H1 (cell line): ENCODE results near the gene THAP4. TPM values are rescaled to one million over a fixed set of nuclear protein-coding genes. Genes with fewer than 3 reads are reported as not detected.

Experiments
- BCL11A ChIP-seq, 2 experiments: IDR thresholded peaks; one replicate each; pipeline ENCODE4 v1.6.1; 2011; ENCODE audit warnings: low read depth in 2 of 2, low read length in 2 of 2, mild to moderate bottlenecking in 2 of 2
- CBX8 ChIP-seq: fragments of 300-800, 300-1000 bp; sonication (generic); IDR thresholded peaks from 2 replicates; pipeline ENCODE4 v1.7.1; 2016; ENCODE audit warnings: low read depth, low read length, borderline replicate concordance
- CHD1 ChIP-seq: IDR thresholded peaks from 2 replicates; pipeline ENCODE4 v1.6.1; 2012; ENCODE audit warnings: low read depth, low read length, improper control_type of control experiment
- EZH2 ChIP-seq: fragments of 200-600 bp; sonication (generic); IDR thresholded peaks from 2 replicates; pipeline ENCODE4 v1.7.1; 2012; ENCODE audit warnings: low read depth, mild to moderate bottlenecking, moderate library complexity, low read length, inconsistent platforms; ENCODE audit not compliant: severe bottlenecking
- FOSL1 ChIP-seq: IDR thresholded peaks from 2 replicates; pipeline ENCODE4 v1.6.1; 2011; ENCODE audit warnings: mild to moderate bottlenecking, low read depth, low read length, moderate library complexity; ENCODE audit not compliant: insufficient read depth
- KDM5A ChIP-seq: fragments of 200-600 bp; IDR thresholded peaks from 2 replicates; pipeline ENCODE4 v1.7.1; 2012; ENCODE audit warnings: mild to moderate bottlenecking, low read length, inconsistent platforms, mixed read lengths
- NRF1 ChIP-seq: IDR thresholded peaks from 2 replicates; pipeline ENCODE4 v1.6.1; 2011; ENCODE audit warnings: mild to moderate bottlenecking, low read depth, low read length, improper control_type of control experiment
- RAD21 ChIP-seq, 2 experiments: IDR thresholded peaks in 1 of 2; conservative IDR thresholded peaks in 1 of 2; 2 replicates each; pipeline ENCODE4 v1.6.1; 2011; ENCODE audit warnings: low read depth in 2 of 2, low read length in 2 of 2, improper control_type of control experiment in 1 of 2, inconsistent platforms in 1 of 2, mild to moderate bottlenecking in 1 of 2, moderate library complexity in 1 of 2
- TBP ChIP-seq: IDR thresholded peaks from 2 replicates; pipeline ENCODE4 v1.6.1; 2011; ENCODE audit warnings: low read depth, low read length, improper control_type of control experiment
- polyA plus RNA-seq, 7 experiments: library from polyadenylated mRNA; depleted of rRNA in 3 of 7; stranded (reverse) in 5 of 7; unstranded in 2 of 7; fragments of >200 nt in 5 of 7; fragments of 200-250 nt in 2 of 7; gene quantifications; 1 replicate in 5 of 7; 2 replicates in 1 of 7; 4 replicates in 1 of 7; pipeline versions ENCODE4 v1.2.1 to v1.2.3, GENCODE V29; 2011 to 2013; ENCODE audit warnings: missing spikeins in 2 of 7, mixed read lengths in 2 of 7
- total RNA-seq: library from RNA; stranded (reverse); fragmentation: NEBNext Ultra II Directional; extraction: Animal tissue kit (Norgen Biotek cat#: 25700); gene quantifications from 2 replicates; pipeline ENCODE4 v1.2.1, GENCODE V29; 2021
- TF ChIP-seq, protein P1 (sequence below): fragments of 300-600 bp; sonication (generic); IDR thresholded peaks from 2 replicates; pipeline ENCODE4 v1.7.1; 2012; ENCODE audit warnings: low read length, moderate library complexity, mild to moderate bottlenecking, inconsistent platforms; ENCODE audit not compliant: insufficient replicate concordance

Gene THAP4
- total and polyA plus RNA-seq, 2 of the 8 experiments (the other 6 are each of a cell fraction or from before 2014, with no cell fraction given), result 78.9 to 83.6 TPM

DNA sequence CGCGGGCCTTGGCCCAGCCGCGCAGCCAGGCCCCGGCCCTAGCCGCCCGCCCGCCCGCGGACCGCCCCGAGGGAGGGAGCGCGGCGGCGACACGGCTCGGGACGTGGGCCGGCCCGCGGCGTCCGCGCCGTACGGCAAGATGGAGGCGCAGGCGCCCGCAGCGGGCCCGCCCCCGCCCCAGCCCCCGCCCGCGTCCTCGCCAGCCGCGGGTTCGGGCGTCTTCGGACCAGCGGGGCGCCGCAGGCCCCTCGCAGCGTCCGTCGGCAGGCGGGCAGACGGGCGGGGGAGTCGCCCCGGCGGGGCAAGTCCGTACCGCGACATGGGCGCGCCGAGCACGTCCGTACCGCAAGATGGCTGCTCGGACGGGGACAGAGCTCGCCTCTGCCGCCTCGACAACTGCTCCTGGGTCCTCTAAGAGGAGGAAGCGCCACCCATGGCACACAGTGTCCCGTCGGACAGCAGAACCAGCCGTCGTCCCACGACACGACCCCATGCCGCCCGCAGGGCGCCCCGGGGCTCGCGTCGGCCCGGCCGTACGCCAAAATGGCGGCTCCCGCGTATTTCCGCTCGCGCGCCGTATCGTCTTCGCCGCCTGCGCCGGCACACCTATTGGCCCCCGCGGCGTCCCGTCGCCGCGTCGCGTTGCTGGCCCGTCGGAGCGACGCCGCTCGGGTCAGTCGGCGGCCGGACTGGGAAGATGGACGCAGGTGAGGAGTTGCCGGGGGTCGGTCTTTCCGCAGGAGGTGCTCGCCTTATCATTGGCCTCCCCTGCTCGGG is at the start of gene THAP4, which contains the start of gene ATG4B (continued):
- TF ChIP-seq, protein P1, sequence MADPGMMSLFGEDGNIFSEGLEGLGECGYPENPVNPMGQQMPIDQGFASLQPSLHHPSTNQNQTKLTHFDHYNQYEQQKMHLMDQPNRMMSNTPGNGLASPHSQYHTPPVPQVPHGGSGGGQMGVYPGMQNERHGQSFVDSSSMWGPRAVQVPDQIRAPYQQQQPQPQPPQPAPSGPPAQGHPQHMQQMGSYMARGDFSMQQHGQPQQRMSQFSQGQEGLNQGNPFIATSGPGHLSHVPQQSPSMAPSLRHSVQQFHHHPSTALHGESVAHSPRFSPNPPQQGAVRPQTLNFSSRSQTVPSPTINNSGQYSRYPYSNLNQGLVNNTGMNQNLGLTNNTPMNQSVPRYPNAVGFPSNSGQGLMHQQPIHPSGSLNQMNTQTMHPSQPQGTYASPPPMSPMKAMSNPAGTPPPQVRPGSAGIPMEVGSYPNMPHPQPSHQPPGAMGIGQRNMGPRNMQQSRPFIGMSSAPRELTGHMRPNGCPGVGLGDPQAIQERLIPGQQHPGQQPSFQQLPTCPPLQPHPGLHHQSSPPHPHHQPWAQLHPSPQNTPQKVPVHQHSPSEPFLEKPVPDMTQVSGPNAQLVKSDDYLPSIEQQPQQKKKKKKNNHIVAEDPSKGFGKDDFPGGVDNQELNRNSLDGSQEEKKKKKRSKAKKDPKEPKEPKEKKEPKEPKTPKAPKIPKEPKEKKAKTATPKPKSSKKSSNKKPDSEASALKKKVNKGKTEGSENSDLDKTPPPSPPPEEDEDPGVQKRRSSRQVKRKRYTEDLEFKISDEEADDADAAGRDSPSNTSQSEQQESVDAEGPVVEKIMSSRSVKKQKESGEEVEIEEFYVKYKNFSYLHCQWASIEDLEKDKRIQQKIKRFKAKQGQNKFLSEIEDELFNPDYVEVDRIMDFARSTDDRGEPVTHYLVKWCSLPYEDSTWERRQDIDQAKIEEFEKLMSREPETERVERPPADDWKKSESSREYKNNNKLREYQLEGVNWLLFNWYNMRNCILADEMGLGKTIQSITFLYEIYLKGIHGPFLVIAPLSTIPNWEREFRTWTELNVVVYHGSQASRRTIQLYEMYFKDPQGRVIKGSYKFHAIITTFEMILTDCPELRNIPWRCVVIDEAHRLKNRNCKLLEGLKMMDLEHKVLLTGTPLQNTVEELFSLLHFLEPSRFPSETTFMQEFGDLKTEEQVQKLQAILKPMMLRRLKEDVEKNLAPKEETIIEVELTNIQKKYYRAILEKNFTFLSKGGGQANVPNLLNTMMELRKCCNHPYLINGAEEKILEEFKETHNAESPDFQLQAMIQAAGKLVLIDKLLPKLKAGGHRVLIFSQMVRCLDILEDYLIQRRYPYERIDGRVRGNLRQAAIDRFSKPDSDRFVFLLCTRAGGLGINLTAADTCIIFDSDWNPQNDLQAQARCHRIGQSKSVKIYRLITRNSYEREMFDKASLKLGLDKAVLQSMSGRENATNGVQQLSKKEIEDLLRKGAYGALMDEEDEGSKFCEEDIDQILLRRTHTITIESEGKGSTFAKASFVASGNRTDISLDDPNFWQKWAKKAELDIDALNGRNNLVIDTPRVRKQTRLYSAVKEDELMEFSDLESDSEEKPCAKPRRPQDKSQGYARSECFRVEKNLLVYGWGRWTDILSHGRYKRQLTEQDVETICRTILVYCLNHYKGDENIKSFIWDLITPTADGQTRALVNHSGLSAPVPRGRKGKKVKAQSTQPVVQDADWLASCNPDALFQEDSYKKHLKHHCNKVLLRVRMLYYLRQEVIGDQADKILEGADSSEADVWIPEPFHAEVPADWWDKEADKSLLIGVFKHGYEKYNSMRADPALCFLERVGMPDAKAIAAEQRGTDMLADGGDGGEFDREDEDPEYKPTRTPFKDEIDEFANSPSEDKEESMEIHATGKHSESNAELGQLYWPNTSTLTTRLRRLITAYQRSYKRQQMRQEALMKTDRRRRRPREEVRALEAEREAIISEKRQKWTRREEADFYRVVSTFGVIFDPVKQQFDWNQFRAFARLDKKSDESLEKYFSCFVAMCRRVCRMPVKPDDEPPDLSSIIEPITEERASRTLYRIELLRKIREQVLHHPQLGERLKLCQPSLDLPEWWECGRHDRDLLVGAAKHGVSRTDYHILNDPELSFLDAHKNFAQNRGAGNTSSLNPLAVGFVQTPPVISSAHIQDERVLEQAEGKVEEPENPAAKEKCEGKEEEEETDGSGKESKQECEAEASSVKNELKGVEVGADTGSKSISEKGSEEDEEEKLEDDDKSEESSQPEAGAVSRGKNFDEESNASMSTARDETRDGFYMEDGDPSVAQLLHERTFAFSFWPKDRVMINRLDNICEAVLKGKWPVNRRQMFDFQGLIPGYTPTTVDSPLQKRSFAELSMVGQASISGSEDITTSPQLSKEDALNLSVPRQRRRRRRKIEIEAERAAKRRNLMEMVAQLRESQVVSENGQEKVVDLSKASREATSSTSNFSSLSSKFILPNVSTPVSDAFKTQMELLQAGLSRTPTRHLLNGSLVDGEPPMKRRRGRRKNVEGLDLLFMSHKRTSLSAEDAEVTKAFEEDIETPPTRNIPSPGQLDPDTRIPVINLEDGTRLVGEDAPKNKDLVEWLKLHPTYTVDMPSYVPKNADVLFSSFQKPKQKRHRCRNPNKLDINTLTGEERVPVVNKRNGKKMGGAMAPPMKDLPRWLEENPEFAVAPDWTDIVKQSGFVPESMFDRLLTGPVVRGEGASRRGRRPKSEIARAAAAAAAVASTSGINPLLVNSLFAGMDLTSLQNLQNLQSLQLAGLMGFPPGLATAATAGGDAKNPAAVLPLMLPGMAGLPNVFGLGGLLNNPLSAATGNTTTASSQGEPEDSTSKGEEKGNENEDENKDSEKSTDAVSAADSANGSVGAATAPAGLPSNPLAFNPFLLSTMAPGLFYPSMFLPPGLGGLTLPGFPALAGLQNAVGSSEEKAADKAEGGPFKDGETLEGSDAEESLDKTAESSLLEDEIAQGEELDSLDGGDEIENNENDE, result no peak
- TF ChIP-seq NRF1 (no peak), CHD1 (no peak; the same call in 1 of the 2 replicates), KDM5A (peak; percentile 75), RAD21 (IDR thresholded peaks at IDR 0.05 in 1 of 2, conservative IDR thresholded peaks at IDR 0.05 in 1 of 2; ENCODE audit: low read depth in 2 of 2, low read length in 2 of 2) (no peak), EZH2 (no peak), BCL11A (IDR thresholded peaks at IDR 0.05; ENCODE audit: low read depth in 2 of 2, low read length in 2 of 2) (no peak), FOSL1 (no peak), TBP (peak; percentile 81; the same call in 1 of the 2 replicates), CBX8 (no peak)
